ENCODE results near the gene CD300LG. TPM values are rescaled to one million over a fixed set of nuclear protein-coding genes. Genes with fewer than 3 reads are reported as not detected.
"Not testable (repeated sequence)": the region's sequence is repeated elsewhere in the genome, so short reads cannot be mapped to it uniquely, and the experiment has no call there.

CD300LG gene, protein sequence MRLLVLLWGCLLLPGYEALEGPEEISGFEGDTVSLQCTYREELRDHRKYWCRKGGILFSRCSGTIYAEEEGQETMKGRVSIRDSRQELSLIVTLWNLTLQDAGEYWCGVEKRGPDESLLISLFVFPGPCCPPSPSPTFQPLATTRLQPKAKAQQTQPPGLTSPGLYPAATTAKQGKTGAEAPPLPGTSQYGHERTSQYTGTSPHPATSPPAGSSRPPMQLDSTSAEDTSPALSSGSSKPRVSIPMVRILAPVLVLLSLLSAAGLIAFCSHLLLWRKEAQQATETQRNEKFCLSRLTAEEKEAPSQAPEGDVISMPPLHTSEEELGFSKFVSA
- 0.58 TPM for total RNA-seq
- polyA plus RNA-seq, result 3.4 TPM

DNA sequence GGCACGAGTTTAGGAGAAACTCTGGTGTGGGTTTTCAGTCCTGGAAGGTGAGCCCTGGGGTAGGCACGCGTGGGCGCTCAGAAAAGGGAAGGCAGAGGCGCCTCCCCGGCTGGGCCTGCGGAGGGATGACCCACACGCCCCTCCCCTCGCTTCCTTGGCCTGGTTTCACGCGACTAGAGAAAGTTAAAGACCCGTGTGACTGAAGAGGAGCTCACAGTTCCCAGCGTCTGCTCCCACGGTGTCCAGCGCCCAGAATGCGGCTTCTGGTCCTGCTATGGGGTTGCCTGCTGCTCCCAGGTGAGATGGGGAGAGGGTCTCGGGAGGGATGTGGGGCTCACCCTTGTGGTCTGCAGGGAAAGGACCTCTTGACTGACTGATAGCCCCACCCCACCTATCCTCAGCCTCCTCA, at the start of gene CD300LG:
Gene CD300LG (plus strand): TSS at position 214 of the 409 bp plus-strand sequence. CDS start 41 bp downstream, at position 255.
- Histone ChIP-seq H3K36me3 (ENCODE audit: insufficient read depth) (no peaks in the 10 kb centered on the region), H3K4me3 (ENCODE audit: low read depth, low read length) (no peak within 1 kb of the TSS), H3K4me1 (ENCODE audit: insufficient read depth) (no peaks in the 10 kb centered on the region), H3K27ac (ENCODE audit: low read depth) (no peak within 1 kb of the TSS)
- DNase-seq (ENCODE audit: extremely low spot score), result no peak
- 24% methylated on average over 17 of the region's 17 CpGs for WGBS

DNA sequence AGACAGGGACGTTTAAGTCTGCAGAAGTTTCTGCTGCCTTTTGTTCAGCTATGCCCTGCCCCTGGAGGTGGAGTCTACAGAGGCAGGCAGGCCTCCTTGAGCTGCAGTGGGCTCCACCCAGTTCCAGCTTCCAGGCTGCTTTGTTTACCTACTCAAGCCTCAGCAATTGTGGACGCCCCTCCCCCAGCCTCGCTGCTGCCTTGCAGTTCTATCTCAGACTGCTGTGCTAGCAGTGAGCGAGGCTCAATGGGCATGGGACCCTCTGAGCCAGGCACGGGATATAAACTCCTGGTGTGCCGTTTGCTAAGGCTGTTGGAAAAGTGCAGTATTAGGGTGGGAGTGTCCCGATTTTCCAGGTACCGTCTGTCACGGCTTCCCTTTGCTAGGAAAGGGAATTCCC, 49.0 kb upstream of the CD300LG start:
- H3K4me1 ChIP-seq (ENCODE audit: insufficient read depth); H3K4me3 ChIP-seq (ENCODE audit: low read depth, low read length); H3K27ac ChIP-seq (ENCODE audit: low read depth); DNase-seq (ENCODE audit: extremely low spot score); H3K36me3 ChIP-seq (ENCODE audit: insufficient read depth): not testable (repeated sequence)
- 85% methylated on average over 9 of the region's 9 CpGs for WGBS

DNA sequence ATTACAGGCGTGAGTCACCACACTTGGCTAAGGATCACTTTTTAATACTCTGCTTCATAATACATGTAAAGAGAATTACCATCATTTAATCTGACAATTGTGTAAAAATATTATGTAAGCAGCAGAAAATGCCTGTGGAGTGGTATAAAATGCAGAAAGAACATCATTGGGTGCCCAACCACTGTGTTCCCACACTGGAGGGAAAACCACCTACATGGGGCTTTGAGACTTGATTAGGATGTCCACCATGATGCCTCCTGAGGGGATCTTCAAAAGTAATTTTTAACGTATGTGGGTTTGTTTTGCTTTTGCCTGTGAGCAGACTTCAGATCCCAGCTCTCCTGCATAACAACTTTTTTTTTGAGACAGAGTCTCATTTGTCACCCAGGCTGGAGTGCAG, 47.9 kb upstream of the CD300LG start:
- Histone ChIP-seq H3K4me1 (ENCODE audit: insufficient read depth) (no peaks in the 10 kb centered on the region), H3K27ac (ENCODE audit: low read depth) (no peak overlapping the region), H3K4me3 (ENCODE audit: low read depth, low read length) (no peak overlapping the region), H3K36me3 (ENCODE audit: insufficient read depth) (no peaks in the 10 kb centered on the region)
- WGBS, result 85% methylated on average over 2 of the region's 2 CpGs
- DNase-seq (ENCODE audit: extremely low spot score), result no peak

DNA sequence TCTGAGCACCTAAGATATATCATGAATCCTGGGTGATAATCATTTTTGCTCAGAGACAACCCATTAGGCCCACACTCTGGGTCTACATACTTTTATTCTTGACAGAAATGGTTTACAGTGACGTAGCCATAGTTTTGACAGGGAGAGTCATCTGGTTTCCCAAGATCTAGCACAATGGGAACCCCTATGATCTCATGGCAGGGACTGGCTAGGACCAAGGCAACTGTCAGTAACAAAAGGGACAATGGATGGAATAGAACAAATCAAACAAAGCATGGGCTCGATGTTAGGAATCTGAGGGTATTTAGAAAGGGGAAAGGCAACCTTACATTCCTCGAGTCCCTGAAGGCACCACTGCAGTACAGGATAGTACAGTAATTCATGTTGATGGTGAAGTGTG, 46.2 kb upstream of the CD300LG start:
- no peaks in the 10 kb centered on the region for H3K36me3 ChIP-seq (ENCODE audit: insufficient read depth)
- no peak overlapping the region for H3K27ac ChIP-seq (ENCODE audit: low read depth)
- DNase-seq (ENCODE audit: extremely low spot score), result no peak
- H3K4me1 ChIP-seq (ENCODE audit: insufficient read depth), result no peaks in the 10 kb centered on the region
- WGBS, result 94% methylated on average over 3 of the region's 3 CpGs
- no peak overlapping the region for H3K4me3 ChIP-seq (ENCODE audit: low read depth, low read length)

DNA sequence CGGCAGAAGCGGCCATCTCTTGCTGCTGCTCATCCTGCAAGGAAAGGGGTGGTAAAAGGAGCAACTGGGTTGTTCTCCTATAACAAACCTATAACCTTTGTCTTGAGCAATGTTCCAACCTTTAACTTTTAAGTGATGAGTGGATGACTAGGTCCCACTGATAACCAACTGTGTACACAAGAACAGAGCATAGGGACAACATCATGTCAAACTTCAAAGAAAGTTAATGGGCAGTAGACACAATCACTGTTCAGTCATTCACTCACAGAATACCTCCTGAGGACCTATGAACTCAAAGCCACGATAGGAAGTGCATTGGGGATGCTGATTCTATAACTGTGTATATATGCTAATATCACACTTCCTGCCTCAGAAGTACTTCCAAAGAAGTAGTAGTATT, 45.1 kb upstream of the CD300LG start:
- no peak overlapping the region for H3K27ac ChIP-seq (ENCODE audit: low read depth)
- WGBS, result 81% methylated on average over 3 of the region's 3 CpGs
- no peaks in the 10 kb centered on the region for H3K4me1 ChIP-seq (ENCODE audit: insufficient read depth)
- no peak overlapping the region for H3K4me3 ChIP-seq (ENCODE audit: low read depth, low read length)
- no peak for DNase-seq (ENCODE audit: extremely low spot score)
- no peaks in the 10 kb centered on the region for H3K36me3 ChIP-seq (ENCODE audit: insufficient read depth)

DNA sequence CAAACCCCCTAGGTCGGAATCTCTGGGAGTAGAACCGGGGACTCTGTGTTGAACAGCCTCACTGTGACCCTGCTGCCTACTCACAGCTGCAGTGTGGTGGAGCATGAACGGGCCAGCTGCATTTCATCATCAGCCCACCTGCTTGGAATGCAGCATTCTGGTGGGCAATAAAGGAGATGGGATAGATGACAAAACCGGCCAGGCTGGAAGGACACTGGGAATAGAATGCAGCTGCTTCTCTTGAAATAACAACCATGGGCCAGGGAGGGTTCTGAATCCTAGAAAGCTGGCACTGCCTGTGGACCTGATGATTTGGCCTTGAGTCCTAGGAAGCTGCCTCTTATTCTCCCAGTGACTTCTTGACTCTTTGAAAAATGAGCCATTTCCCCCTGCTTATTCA, 43.2 kb upstream of the CD300LG start:
- 55% methylated on average over 4 of the region's 4 CpGs for WGBS
- Histone ChIP-seq H3K4me3 (ENCODE audit: low read depth, low read length) (no peak overlapping the region), H3K36me3 (ENCODE audit: insufficient read depth) (no peaks in the 10 kb centered on the region), H3K27ac (ENCODE audit: low read depth) (no peak overlapping the region), H3K4me1 (ENCODE audit: insufficient read depth) (no peaks in the 10 kb centered on the region)
- no peak for DNase-seq (ENCODE audit: extremely low spot score)

DNA sequence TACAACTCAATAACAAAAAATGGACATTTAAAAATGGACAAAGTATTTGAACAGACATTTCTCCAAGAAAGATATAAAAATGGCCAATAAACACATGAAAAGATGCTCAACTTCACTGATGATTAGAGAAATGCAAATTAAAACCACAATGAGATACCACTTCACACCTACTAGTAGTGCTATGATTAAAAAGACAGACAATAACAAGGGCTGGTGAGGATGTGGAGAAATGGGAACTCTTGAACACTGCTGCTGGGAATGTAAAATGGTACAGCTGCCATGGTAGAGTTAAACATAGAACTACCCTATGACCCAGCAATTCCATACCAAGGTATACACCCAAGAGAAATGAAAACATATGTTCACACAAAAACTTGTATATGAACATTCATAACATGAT, 41.9 kb upstream of the CD300LG start:
- H3K4me1 ChIP-seq (ENCODE audit: insufficient read depth), result no peaks in the 10 kb centered on the region
- H3K36me3 ChIP-seq (ENCODE audit: insufficient read depth), result no peaks in the 10 kb centered on the region
- H3K27ac ChIP-seq (ENCODE audit: low read depth), result no peak overlapping the region
- no peak overlapping the region for H3K4me3 ChIP-seq (ENCODE audit: low read depth, low read length)
- DNase-seq (ENCODE audit: extremely low spot score), result no peak

DNA sequence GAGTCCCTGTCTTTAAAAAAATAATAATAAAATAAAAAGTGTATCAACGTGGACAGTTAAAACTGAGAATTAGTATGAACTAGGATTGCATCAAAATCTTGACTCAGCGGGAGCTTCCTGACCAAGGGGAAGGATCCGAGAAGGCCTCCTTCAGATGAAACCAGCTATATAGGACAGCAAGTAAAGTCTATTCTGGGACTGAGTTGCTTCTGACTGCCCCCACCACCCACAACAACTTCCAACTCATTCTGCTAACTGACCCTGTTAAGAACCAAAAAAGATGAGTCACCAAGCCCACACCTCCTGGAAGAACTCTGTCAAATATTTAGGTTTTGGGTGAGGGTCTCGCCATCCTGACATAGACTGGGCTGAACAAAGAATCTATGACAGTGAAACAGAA, 38.9 kb upstream of the CD300LG start:
- DNase-seq (ENCODE audit: extremely low spot score), result no peak
- Histone ChIP-seq H3K36me3 (ENCODE audit: insufficient read depth) (no peaks in the 10 kb centered on the region), H3K27ac (ENCODE audit: low read depth) (no peak overlapping the region), H3K4me1 (ENCODE audit: insufficient read depth) (no peaks in the 10 kb centered on the region), H3K4me3 (ENCODE audit: low read depth, low read length) (no peak overlapping the region)
- WGBS, result 93% methylated on average over 4 of the region's 4 CpGs

DNA sequence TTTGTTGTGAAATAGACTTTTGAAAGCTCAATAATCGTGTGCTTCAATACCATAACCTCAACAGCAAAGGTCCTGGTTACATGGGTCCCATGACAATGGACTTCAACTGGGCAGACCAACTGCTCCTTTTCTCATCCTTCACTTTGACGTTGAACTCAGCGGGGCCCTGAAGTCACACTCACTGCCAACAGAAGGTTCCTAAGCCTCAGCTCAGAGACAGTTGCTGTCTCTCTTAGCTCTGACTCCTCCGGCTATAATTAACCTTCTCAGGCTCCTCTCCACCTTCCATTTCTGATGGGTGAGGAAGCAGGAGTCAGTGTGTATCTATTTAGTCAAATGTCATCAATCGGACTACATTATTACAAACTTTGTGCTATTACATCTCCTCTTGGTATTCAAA, 37.9 kb upstream of the CD300LG start:
- DNase-seq (ENCODE audit: extremely low spot score), result no peak
- no peaks in the 10 kb centered on the region for H3K4me1 ChIP-seq (ENCODE audit: insufficient read depth)
- 94% methylated on average over 5 of the region's 5 CpGs for WGBS
- no peak overlapping the region for H3K4me3 ChIP-seq (ENCODE audit: low read depth, low read length)
- no peak overlapping the region for H3K27ac ChIP-seq (ENCODE audit: low read depth)
- no peaks in the 10 kb centered on the region for H3K36me3 ChIP-seq (ENCODE audit: insufficient read depth)

DNA sequence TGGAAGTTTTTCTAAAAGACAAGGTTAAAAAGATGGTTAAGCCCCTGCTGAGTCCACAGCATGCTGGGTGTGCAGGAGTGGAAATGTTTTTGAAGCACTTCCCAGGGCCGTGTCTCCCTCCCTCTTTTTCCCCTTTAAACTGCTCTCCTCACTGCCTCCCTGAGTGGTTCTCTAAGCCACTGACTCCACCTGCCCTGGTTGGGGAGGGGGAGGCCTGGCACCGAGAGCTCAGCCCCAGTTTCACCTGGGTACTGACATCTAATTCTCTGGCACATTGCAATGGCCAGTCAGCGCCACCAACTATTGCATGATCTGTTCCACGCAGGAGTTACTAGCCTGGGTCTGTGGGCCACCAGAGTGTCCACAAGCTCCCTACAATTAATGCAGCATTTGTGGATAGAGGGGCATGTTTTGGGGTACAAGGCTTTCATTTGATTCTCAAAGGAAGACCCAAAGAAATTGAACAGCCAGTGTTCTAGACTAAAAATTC, 36.7 kb upstream of the CD300LG start:
- no peak overlapping the region for H3K27ac ChIP-seq (ENCODE audit: low read depth)

DNA sequence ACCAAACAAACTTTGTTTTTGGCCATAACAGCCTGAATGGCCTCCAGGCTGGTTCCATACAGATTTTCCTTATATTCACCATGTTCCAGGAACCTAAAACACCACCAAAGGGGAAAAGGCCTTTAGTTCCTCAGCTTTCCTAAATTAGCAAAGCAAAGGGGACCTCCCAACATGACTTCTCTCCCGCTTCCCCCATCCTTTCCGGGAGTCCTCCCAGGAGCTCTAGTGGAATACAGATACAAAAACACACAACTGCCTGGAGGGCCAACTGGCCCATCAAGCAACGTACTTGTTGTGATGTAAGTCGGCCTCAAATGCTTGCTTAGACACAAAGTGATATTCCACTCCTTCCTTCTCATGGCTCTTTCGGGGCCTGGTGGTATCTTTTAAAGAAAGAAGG, 36.2 kb upstream of the CD300LG start:
- H3K27ac ChIP-seq (ENCODE audit: low read depth), result no peak overlapping the region
- DNase-seq (ENCODE audit: extremely low spot score), result no peak
- WGBS, result 88% methylated on average over 5 of the region's 5 CpGs
- H3K4me3 ChIP-seq (ENCODE audit: low read depth, low read length), result no peak overlapping the region
- no peaks in the 10 kb centered on the region for H3K36me3 ChIP-seq (ENCODE audit: insufficient read depth)
- no peaks in the 10 kb centered on the region for H3K4me1 ChIP-seq (ENCODE audit: insufficient read depth)

More for the DNA sequence above, 36.7 kb upstream of the CD300LG start:
- H3K4me3 ChIP-seq (ENCODE audit: low read depth, low read length), result no peak overlapping the region
- H3K4me1 ChIP-seq (ENCODE audit: insufficient read depth), result no peaks in the 10 kb centered on the region
- no peak for DNase-seq (ENCODE audit: extremely low spot score)
- WGBS, result 86% methylated on average over 4 of the region's 4 CpGs
- no peaks in the 10 kb centered on the region for H3K36me3 ChIP-seq (ENCODE audit: insufficient read depth)

DNA sequence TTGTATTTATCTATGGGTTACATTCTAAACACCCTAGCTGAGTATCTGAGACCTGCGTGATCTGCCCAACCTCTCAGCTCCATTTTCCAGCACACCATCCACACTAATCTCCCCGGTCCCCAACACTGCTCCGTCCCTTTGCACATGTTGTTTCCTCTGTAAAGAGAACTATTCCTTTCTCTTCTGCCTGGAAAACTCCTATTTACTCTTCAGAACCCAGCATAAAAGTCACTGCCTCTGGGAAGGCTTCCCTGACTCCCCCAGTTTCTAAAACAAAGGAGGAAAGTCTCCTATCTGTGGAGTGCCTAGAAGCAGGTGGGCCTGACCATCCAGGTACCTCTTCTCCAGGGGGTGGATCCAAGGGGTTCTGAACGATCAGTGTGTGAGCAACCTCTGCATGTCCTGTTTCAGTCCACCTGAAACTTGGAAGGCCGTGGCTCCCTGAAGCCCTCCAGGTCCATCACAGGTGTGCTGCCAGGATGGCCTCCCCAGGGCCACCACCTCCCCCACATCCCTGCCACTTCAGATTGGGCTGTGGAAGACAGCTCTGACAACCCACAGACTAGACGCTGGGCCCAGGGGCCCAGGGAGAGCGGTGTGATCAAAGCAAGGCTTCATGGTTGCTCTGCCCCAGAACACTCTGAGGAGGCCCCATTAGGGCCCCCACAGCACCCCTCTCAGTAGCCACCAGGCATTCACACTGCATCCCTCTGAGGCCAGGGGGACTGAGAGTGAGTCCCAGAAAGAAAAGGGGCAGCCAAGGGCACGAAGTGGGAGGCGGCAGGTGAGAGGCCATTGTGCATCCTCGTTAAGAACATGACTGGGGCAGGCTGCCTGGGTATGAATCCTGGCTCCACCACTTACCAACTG, 34.3 kb upstream of the CD300LG start:
- Histone ChIP-seq H3K4me3 (ENCODE audit: low read depth, low read length) (no peak overlapping the region), H3K4me1 (ENCODE audit: insufficient read depth) (no peaks in the 10 kb centered on the region), H3K36me3 (ENCODE audit: insufficient read depth) (no peaks in the 10 kb centered on the region), H3K27ac (ENCODE audit: low read depth) (no peak overlapping the region)
- 94% methylated on average over 10 of the region's 10 CpGs for WGBS
- no peak for DNase-seq (ENCODE audit: extremely low spot score)

DNA sequence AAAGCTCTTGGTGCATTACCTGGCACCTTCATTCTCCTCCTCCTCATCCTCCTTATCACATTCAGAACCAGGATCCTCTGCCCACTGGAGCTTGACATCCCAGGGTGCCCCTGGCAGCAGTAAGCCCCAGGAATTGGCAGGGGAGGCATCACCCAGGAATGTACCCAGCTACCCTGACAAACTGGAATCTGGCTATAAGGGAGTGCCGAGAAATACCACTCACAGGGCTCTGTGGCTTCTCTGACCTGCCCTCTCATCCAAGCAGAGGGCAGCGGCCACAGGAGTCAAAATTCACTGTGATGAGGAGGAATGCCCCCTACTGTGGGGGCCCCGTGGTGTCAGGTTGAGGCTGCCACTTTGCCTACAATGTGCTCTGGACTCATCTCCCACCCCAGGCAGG, 33.6 kb upstream of the CD300LG start:
- H3K4me1 ChIP-seq (ENCODE audit: insufficient read depth), result no peaks in the 10 kb centered on the region
- no peaks in the 10 kb centered on the region for H3K36me3 ChIP-seq (ENCODE audit: insufficient read depth)
- 92% methylated on average over 3 of the region's 3 CpGs for WGBS
- no peak overlapping the region for H3K4me3 ChIP-seq (ENCODE audit: low read depth, low read length)
- no peak overlapping the region for H3K27ac ChIP-seq (ENCODE audit: low read depth)
- DNase-seq (ENCODE audit: extremely low spot score), result no peak

DNA sequence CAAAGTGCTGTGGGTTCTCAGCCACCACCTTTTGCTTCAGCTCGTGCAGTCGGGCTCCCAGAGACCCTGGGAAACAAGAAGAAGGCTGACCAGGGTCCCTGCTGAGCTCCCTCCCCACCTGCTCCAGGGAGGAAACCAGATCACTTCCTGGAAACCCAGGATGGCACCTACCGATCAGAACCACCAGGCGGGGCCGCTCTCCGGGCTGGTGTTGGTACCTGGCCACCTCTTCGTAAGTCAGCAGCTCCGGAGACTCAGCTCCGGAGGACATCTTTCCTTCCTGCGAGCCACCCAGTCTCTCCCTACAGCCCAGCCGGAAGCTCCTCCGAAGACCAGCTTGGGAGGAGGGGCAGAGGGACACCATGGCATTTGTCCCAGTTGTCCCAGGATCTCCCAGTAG, 33.0 kb upstream of the CD300LG start:
- H3K4me3 ChIP-seq (ENCODE audit: low read depth, low read length), result no peak overlapping the region
- H3K4me1 ChIP-seq (ENCODE audit: insufficient read depth), result no peaks in the 10 kb centered on the region
- DNase-seq (ENCODE audit: extremely low spot score), result no peak
- no peaks in the 10 kb centered on the region for H3K36me3 ChIP-seq (ENCODE audit: insufficient read depth)
- no peak overlapping the region for H3K27ac ChIP-seq (ENCODE audit: low read depth)
- 87% methylated on average over 12 of the region's 12 CpGs for WGBS
